Measurements from ENCODE around the gene RAB1A. TPM values are rescaled to one million over a fixed set of nuclear protein-coding genes. Genes with fewer than 3 reads are reported as not detected.
A peak's percentile ranks its signal among the peaks of the same experiment; 100 is the strongest.

Gene RAB1A
- total and polyA plus RNA-seq, 9 of the 15 experiments (the other 6 are each of a cell fraction or from before 2014, with no cell fraction given) = 43.8 to 163 (median 67.7) TPM

GRCh38 chr2:65081232-65081685 is 48.6 kb downstream of the RAB1A start:
- ChIA-PET CTCF (ENCODE audit: low intra/inter-chr PET ratio) (no interaction called here), POLR2A (interaction anchor here (0.9 to 3.4 kb wide), 4 partner anchors 8 to 82 kb away, joined by 3 to 17 read pairs (median 5); partner anchors contain the start of gene RAB1A)
- H3K4me2 ChIP-seq (ENCODE audit: insufficient read depth, low read length) = no peak overlapping the region
- FAIRE-seq (peak; percentile 90), ATAC-seq (peak; percentile 90), DNase-seq (ENCODE audit: extremely low read depth in 1 of 4, low spot score in 3 of 4) (peak in 2 of 4 experiments; percentile 64 to 70)
- no peaks in the 10 kb centered on the region for H3K79me2 ChIP-seq (ENCODE audit: control insufficient read depth, insufficient read depth, low read length)
- H3K27ac ChIP-seq (ENCODE audit: extremely low read depth, low read depth, low read length) = peak overlapping the region; percentile 39; the same call in 2 of the 3 replicates
- H3K36me3 ChIP-seq (ENCODE audit: control insufficient read depth, insufficient read depth, low read length) = peaks cover 72% of the 10 kb centered on the region
- BruUV-seq (replicated peaks) = no TSS peak
- peaks cover under 1% of the 10 kb centered on the region for H3K9me1 ChIP-seq (ENCODE audit: control insufficient read depth, insufficient read depth, low read length)
- no peak overlapping the region for H2AFZ ChIP-seq (ENCODE audit: low read depth, low read length)
- peaks cover 5% of the 10 kb centered on the region; the same call in 1 of the 2 replicates for H4K20me1 ChIP-seq (replicated peaks; ENCODE audit: control insufficient read depth, insufficient read depth, low read length)
- intact Hi-C loops (cut with micrococcal nuclease) = no loop called here
- 46% methylated on average over 4 of the region's 4 CpGs for WGBS (ENCODE audit: insufficient coverage, low coverage, missing lambda C conversion rate)
- no peak overlapping the region for H3K9ac ChIP-seq (ENCODE audit: insufficient read depth in 1 of 2, low read depth in 2 of 2, low read length in 2 of 2)
- H3K4me1 ChIP-seq (replicated peaks in 1 of 2; ENCODE audit: control insufficient read depth in 2 of 2, insufficient read depth in 2 of 2, low read length in 2 of 2) = peaks cover 1 to 11% of the 10 kb centered on the region in 2 experiments; a peak in 4 of 5 replicates
- H3K9me3 ChIP-seq (replicated peaks; ENCODE audit: control insufficient read depth, insufficient read depth, low read depth, low read length) = no peaks in the 10 kb centered on the region
- H3K27me3 ChIP-seq (ENCODE audit: control insufficient read depth in 2 of 2, insufficient read depth in 2 of 2, low read length in 2 of 2) = no peaks in the 10 kb centered on the region
- H3K4me3 ChIP-seq = no peak overlapping the region
- in situ Hi-C loops (cut with MboI) = no loop called here
- TF ChIP-seq FOXK2 (conservative IDR thresholded peaks at IDR 0.05 in 1 of 2, IDR thresholded peaks at IDR 0.05 in 1 of 2; ENCODE audit: low read depth in 2 of 2) = peak; percentile 52 to 66; a peak in 2 of 4 replicates
- TF ChIP-seq ZNF395 (CRISPR knock-in tag; IDR thresholded peaks at IDR 0.05) = peak; percentile 75; the same call in 1 of the 2 replicates
- peak; percentile 78 for TF ChIP-seq ARID4B (CRISPR knock-in tag; IDR thresholded peaks at IDR 0.05)
- no peak for TF ChIP-seq FOS (IDR thresholded peaks at IDR 0.05; ENCODE audit: extremely low read depth, insufficient read length)
- no peak for TF ChIP-seq KLF6 (CRISPR knock-in tag; IDR thresholded peaks at IDR 0.05; ENCODE audit: borderline replicate concordance)
- 0 out of 2 replicates have a peak, but pooled peaks have one; percentile 42 for TF ChIP-seq SMAD4 (CRISPR knock-in tag; conservative IDR thresholded peaks at IDR 0.05)
- TF ChIP-seq SNAPC5 (CRISPR knock-in tag; IDR thresholded peaks at IDR 0.05) = no peak
- no peak for TF ChIP-seq SIN3B (IDR thresholded peaks at IDR 0.05; ENCODE audit: low read depth)
- no peak for TF ChIP-seq ZNF274 (IDR thresholded peaks at IDR 0.05; ENCODE audit: borderline replicate concordance, low read depth, low read length)
- TF ChIP-seq ETV1 (tag; conservative IDR thresholded peaks at IDR 0.05; ENCODE audit: low read depth) = peak; percentile 88
- no peak for TF ChIP-seq EHMT2 (IDR thresholded peaks at IDR 0.05)
- TF ChIP-seq ZNF507 (tag; conservative IDR thresholded peaks at IDR 0.05) = no peak
- no peak for TF ChIP-seq SIRT6 (IDR thresholded peaks at IDR 0.05; ENCODE audit: low read depth, low read length)

All from K562 (cell line).